Liver (tissue), 9 donors: Measurements from ENCODE around the gene IBA57. TPM values are rescaled to one million over a fixed set of nuclear protein-coding genes. Genes with fewer than 3 reads are reported as not detected.

Experiments
- DNase-seq: peaks from one replicate; pipeline ENCODE4 v3.0.0-alpha.2; 2017; ENCODE audit warnings: low spot score
- H3K27ac ChIP-seq, 2 donors: one replicate each; pipeline ENCODE4 v1.7.0; 2013; ENCODE audit warnings: inconsistent platforms in 2 of 2, low read length in 2 of 2, control low read depth in 1 of 2, low read depth in 1 of 2, mild to moderate bottlenecking in 1 of 2
- H3K27me3 ChIP-seq, 4 donors: one replicate each; pipeline versions ENCODE4 v1.6.1 to v1.7.0; 2013; ENCODE audit warnings: low read length in 3 of 4, inconsistent platforms in 1 of 4, mild to moderate bottlenecking in 1 of 4, moderate library complexity in 1 of 4; ENCODE audit not compliant: control insufficient read depth in 4 of 4, insufficient read depth in 4 of 4
- H3K36me3 ChIP-seq, 4 donors: one replicate each; pipeline versions ENCODE4 v1.6.1 to v1.7.0; 2013; ENCODE audit warnings: low read length in 3 of 4, mild to moderate bottlenecking in 3 of 4, low read depth in 1 of 4, moderate library complexity in 1 of 4; ENCODE audit not compliant: control insufficient read depth in 4 of 4, insufficient read depth in 3 of 4
- H3K4me1 ChIP-seq, 4 donors: one replicate each; pipeline versions ENCODE4 v1.6.1 to v1.7.0; 2013; ENCODE audit warnings: low read length in 3 of 4, mild to moderate bottlenecking in 3 of 4, moderate library complexity in 1 of 4; ENCODE audit not compliant: control insufficient read depth in 4 of 4, insufficient read depth in 4 of 4
- H3K4me3 ChIP-seq, 3 donors: one replicate each; pipeline versions ENCODE4 v1.6.1 to v1.7.0; 2013; ENCODE audit warnings: low read length in 3 of 3, control low read depth in 1 of 3, low read depth in 1 of 3, mild to moderate bottlenecking in 1 of 3
- H3K9ac ChIP-seq, 2 donors: one replicate each; pipeline ENCODE4 v1.7.0; 2013; ENCODE audit warnings: low read length in 2 of 2, mild to moderate bottlenecking in 2 of 2, moderate library complexity in 2 of 2, control low read depth in 1 of 2, low read depth in 1 of 2
- H3K9me3 ChIP-seq, 4 donors: one replicate each; pipeline versions ENCODE4 v1.6.1 to v1.7.0; 2013; ENCODE audit warnings: low read length in 3 of 4; ENCODE audit not compliant: control insufficient read depth in 4 of 4
- ATF3 ChIP-seq: IDR thresholded peaks from 2 replicates; pipeline ENCODE4 v1.6.1; 2016; ENCODE audit warnings: antibody characterized with exemption
- CTCF ChIP-seq: fragments of 150-350 bp; IDR thresholded peaks from 2 replicates; pipeline ENCODE4 v1.5.1; 2017; ENCODE audit warnings: improper control_type of control experiment, low read depth, low read length; ENCODE audit not compliant: missing input control
- EGR1 ChIP-seq, 2 donors: IDR thresholded peaks; 2 replicates each; pipeline ENCODE4 v1.6.1; 2016 to 2018; ENCODE audit warnings: antibody characterized with exemption in 2 of 2, low read depth in 2 of 2
- FOXA1 ChIP-seq: IDR thresholded peaks from 2 replicates; pipeline ENCODE4 v1.6.1; 2016; ENCODE audit warnings: antibody characterized with exemption
- FOXA2 ChIP-seq: IDR thresholded peaks from 2 replicates; pipeline ENCODE4 v1.6.1; 2016; ENCODE audit warnings: antibody characterized with exemption
- GABPA ChIP-seq, 2 donors: IDR thresholded peaks in 1 of 2; conservative IDR thresholded peaks in 1 of 2; 2 replicates each; pipeline ENCODE4 v1.6.1; 2016; ENCODE audit warnings: antibody characterized with exemption in 2 of 2, mild to moderate bottlenecking in 1 of 2, moderate library complexity in 1 of 2
- HNF4A ChIP-seq, 2 donors: conservative IDR thresholded peaks; 2 replicates each; pipeline ENCODE4 v1.6.1; 2016; ENCODE audit warnings: antibody characterized with exemption in 2 of 2, mild to moderate bottlenecking in 2 of 2
- HNF4G ChIP-seq: IDR thresholded peaks from 2 replicates; pipeline ENCODE4 v1.6.1; 2016; ENCODE audit warnings: antibody characterized with exemption
- JUND ChIP-seq, 2 donors: IDR thresholded peaks; 2 replicates each; pipeline ENCODE4 v1.6.1; 2016; ENCODE audit warnings: antibody characterized with exemption in 2 of 2
- MAX ChIP-seq: IDR thresholded peaks from 2 replicates; pipeline ENCODE4 v1.6.1; 2016; ENCODE audit warnings: antibody characterized with exemption
- NR2F2 ChIP-seq: IDR thresholded peaks from 2 replicates; pipeline ENCODE4 v1.6.1; 2016; ENCODE audit warnings: antibody characterized with exemption
- RAD21 ChIP-seq, 2 donors: IDR thresholded peaks; 2 replicates each; pipeline ENCODE4 v1.6.1; 2016; ENCODE audit warnings: antibody characterized with exemption in 2 of 2, mild to moderate bottlenecking in 2 of 2
- REST ChIP-seq: IDR thresholded peaks from 2 replicates; pipeline ENCODE4 v1.6.1; 2016; ENCODE audit warnings: antibody characterized with exemption, mild to moderate bottlenecking
- RXRA ChIP-seq, 2 donors: IDR thresholded peaks; 2 replicates each; pipeline ENCODE4 v1.6.1; 2017 to 2018; ENCODE audit warnings: antibody characterized with exemption in 2 of 2, mild to moderate bottlenecking in 1 of 2
- SP1 ChIP-seq: IDR thresholded peaks from 2 replicates; pipeline ENCODE4 v1.6.1; 2018; ENCODE audit warnings: antibody characterized with exemption, mild to moderate bottlenecking
- TAF1 ChIP-seq: conservative IDR thresholded peaks from 2 replicates; pipeline ENCODE4 v1.6.1; 2016; ENCODE audit warnings: antibody characterized with exemption, mild to moderate bottlenecking
- YY1 ChIP-seq: IDR thresholded peaks from 2 replicates; pipeline ENCODE4 v1.6.1; 2016; ENCODE audit warnings: antibody characterized with exemption, mild to moderate bottlenecking
- ZBTB33 ChIP-seq: IDR thresholded peaks from 2 replicates; pipeline ENCODE4 v1.6.1; 2016; ENCODE audit warnings: antibody characterized with exemption
- WGBS: extraction: QIAGEN DNeasy Blood & Tissue Kit; methylation state at CpG from one replicate; pipeline ENCODE4 v1.1.7; 2013; 5-methylcytosine and 5-hydroxymethylcytosine counted together
- polyA plus RNA-seq, 2 donors: library from polyadenylated mRNA; stranded (reverse) in 1 of 2; unstranded in 1 of 2; fragments of 200-250 nt in 1 of 2; fragments of >200 nt in 1 of 2; fragmentation: Nextera tagmentation in 1 of 2; extraction: Ambion mirVana in 1 of 2; gene quantifications; one replicate each; pipeline versions ENCODE4 v1.2.1 to v1.2.3, GENCODE V29; 2013 to 2015
- total RNA-seq, 2 donors: library from RNA; depleted of rRNA; stranded (reverse); fragments of >200 nt; gene quantifications; one replicate each; pipeline ENCODE4 v1.2.3, GENCODE V29; 2014
- donor health status: healthy.
- donor health status: healthy.
- donor health status: healthy.
- donor health status: healthy.
- donor health status: healthy.

IBA57 gene
- total and polyA plus RNA-seq, 4 donors = 1.6 to 12.0 (median 8.4) TPM

- Histone ChIP-seq H3K4me1 (peaks cover 0 to 8% (median 3%) of the 10 kb centered on the region in 4 donors), H3K36me3 (no peaks in the 10 kb centered on the region), H3K9ac (no peak overlapping the region), H3K27me3 (no peaks in the 10 kb centered on the region), H3K9me3 (no peaks in the 10 kb centered on the region), H3K27ac (no peak overlapping the region), H3K4me3 (no peak overlapping the region)
- WGBS = 65% methylated on average over 19 of the region's 19 CpGs
- no peak for DNase-seq
- TF ChIP-seq NR2F2 = no peak
- TF ChIP-seq GABPA (IDR thresholded peaks at IDR 0.05 in 1 of 2, conservative IDR thresholded peaks at IDR 0.05 in 1 of 2) = no peak
- no peak for TF ChIP-seq FOXA1
- no peak for TF ChIP-seq ATF3
- no peak for TF ChIP-seq CTCF
- TF ChIP-seq HNF4A (conservative IDR thresholded peaks at IDR 0.05) = no peak
These were observed 43.4 kb downstream of the IBA57 start for GRCh38 chr1:228208831-228209551.

GRCh38 chr1:228209657-228210056 lies 44.1 kb downstream of the IBA57 start:
- WGBS = 83% methylated on average over 3 of the region's 3 CpGs
- H3K27me3 ChIP-seq = no peaks in the 10 kb centered on the region
- H3K4me3 ChIP-seq = no peak overlapping the region
- TF ChIP-seq CTCF (no peak), EGR1 (IDR thresholded peaks at IDR 0.05; ENCODE audit: low read depth in 2 of 2) (no peak), TAF1 (no peak), HNF4A (conservative IDR thresholded peaks at IDR 0.05) (no peak), FOXA1 (no peak), REST (no peak), SP1 (no peak), FOXA2 (no peak), YY1 (no peak), GABPA (IDR thresholded peaks at IDR 0.05 in 1 of 2, conservative IDR thresholded peaks at IDR 0.05 in 1 of 2) (no peak), RXRA (IDR thresholded peaks at IDR 0.05) (no peak), HNF4G (no peak), JUND (IDR thresholded peaks at IDR 0.05) (no peak), NR2F2 (no peak), ATF3 (no peak), RAD21 (IDR thresholded peaks at IDR 0.05) (no peak), ZBTB33 (no peak), MAX (no peak)
- no peak overlapping the region for H3K27ac ChIP-seq
- no peak overlapping the region for H3K9ac ChIP-seq
- no peaks in the 10 kb centered on the region for H3K36me3 ChIP-seq
- DNase-seq = no peak
- no peaks in the 10 kb centered on the region for H3K9me3 ChIP-seq
- peaks cover 0 to 8% (median 3%) of the 10 kb centered on the region in 4 donors for H3K4me1 ChIP-seq
